Activated CD4-positive, alpha-beta memory T cell treated with anti-CD3 and anti-CD28 coated beads, Interleukin-2, amount 10 ng/mL, durations not matched to agents 7 days and 5 days (primary cell): ENCODE results near the gene HLA-F. TPM values are rescaled to one million over a fixed set of nuclear protein-coding genes. Genes with fewer than 3 reads are reported as not detected.
A peak's percentile ranks its signal among the peaks of the same experiment; 100 is the strongest.

Source experiments
- CTCF ChIA-PET: fragments of 350-600 bp; sonication (Branson Sonifier 250); formaldehyde crosslinking; loops from one replicate; lab custom pipeline; 2021; ENCODE audit warnings: antibody characterized with exemption, inconsistent platforms; lab: Charles Lee
- POLR2A ChIA-PET: fragments of 350-600 bp; sonication (Branson Sonifier 250); formaldehyde crosslinking; loops from one replicate; lab custom pipeline; 2021; ENCODE audit warnings: antibody characterized with exemption; lab: Charles Lee
- DNase-seq: peaks from one replicate; pipeline ENCODE4 v3.0.0-alpha.2; 2020
- H3K27ac Mint-ChIP-seq: one replicate; pipeline ENCODE4 v1.8.0; 2021; ENCODE audit warnings: mild to moderate bottlenecking, mixed read lengths
- H3K27me3 Mint-ChIP-seq: one replicate; pipeline ENCODE4 v1.8.0; 2021; ENCODE audit warnings: mixed read lengths
- H3K36me3 Mint-ChIP-seq: one replicate; pipeline ENCODE4 v1.8.0; 2021; ENCODE audit warnings: low read depth, mixed read lengths
- H3K4me1 Mint-ChIP-seq: one replicate; pipeline ENCODE4 v1.8.0; 2021; ENCODE audit warnings: mixed read lengths
- H3K4me3 Mint-ChIP-seq: one replicate; pipeline ENCODE4 v1.8.0; 2021; ENCODE audit warnings: mild to moderate bottlenecking, mixed read lengths
- H3K9me3 Mint-ChIP-seq: one replicate; pipeline ENCODE4 v1.8.0; 2021; ENCODE audit warnings: mixed read lengths
- total RNA-seq, 2 experiments: library from RNA; stranded (reverse); gene quantifications; one replicate each; pipeline ENCODE4 v1.2.3, GENCODE V29; 2021

The HLA-F gene
- total RNA-seq, 2 experiments from 2014 or later = 318 to 346 TPM

- POLR2A ChIA-PET = interaction anchor here (1.3 to 4.4 kb wide), 7 partner anchors 10 to 335 kb away, joined by 3 to 22 read pairs (median 4); partner anchors contain the start of gene POLR1H
- Mint-ChIP-seq H3K36me3 (peaks cover 53% of the 10 kb centered on the region), H3K9me3 (no peaks in the 10 kb centered on the region), H3K4me1 (peaks cover 49% of the 10 kb centered on the region), H3K27ac (no peak overlapping the region), H3K4me3 (peak overlapping the region; percentile 27), H3K27me3 (no peaks in the 10 kb centered on the region)
- CTCF ChIA-PET = interaction anchor here (0.7 to 3.1 kb wide), 6 partner anchors 11 to 108 kb away, joined by 3 to 20 read pairs (median 6); no protein-coding TSS in a partner anchor
- no peak for DNase-seq
These were observed 3.4 kb downstream of the HLA-F start for GRCh38 chr6:29726571-29727194.

- no peak for DNase-seq
- Mint-ChIP-seq H3K4me3 (no peak overlapping the region), H3K27ac (no peak overlapping the region), H3K9me3 (no peaks in the 10 kb centered on the region), H3K36me3 (peaks cover 53% of the 10 kb centered on the region), H3K4me1 (peaks cover 40% of the 10 kb centered on the region), H3K27me3 (no peaks in the 10 kb centered on the region)
- ChIA-PET POLR2A (interaction anchor here (1.6 to 4.4 kb wide), 5 partner anchors 9 to 78 kb away, joined by 4 to 22 read pairs (median 5); no protein-coding TSS in a partner anchor), CTCF (interaction anchor here (1.0 to 3.1 kb wide), 5 partner anchors 10 to 107 kb away, joined by 3 to 20 read pairs (median 8); no protein-coding TSS in a partner anchor)
These were observed 4.4 kb downstream of the HLA-F start for GRCh38 chr6:29727637-29728036.

- POLR2A ChIA-PET = interaction anchor here (0.6 to 4.4 kb wide), 4 partner anchors 19 to 78 kb away, joined by 3 to 22 read pairs (median 4); no protein-coding TSS in a partner anchor
- Mint-ChIP-seq H3K36me3 (peaks cover 53% of the 10 kb centered on the region), H3K27me3 (no peaks in the 10 kb centered on the region), H3K27ac (no peak overlapping the region), H3K4me3 (no peak overlapping the region), H3K4me1 (peaks cover 39% of the 10 kb centered on the region), H3K9me3 (no peaks in the 10 kb centered on the region)
- CTCF ChIA-PET = interaction anchor here (1.0 to 3.1 kb wide), 4 partner anchors 10 to 106 kb away, joined by 3 to 20 read pairs (median 10); no protein-coding TSS in a partner anchor
- DNase-seq = no peak
These were observed 5.1 kb downstream of the HLA-F start for GRCh38 chr6:29728173-29728874.

GRCh38 chr6:29728875-29729270, 5.6 kb downstream of the HLA-F start:
- CTCF ChIA-PET = no interaction called here
- peaks cover 39% of the 10 kb centered on the region for H3K4me1 Mint-ChIP-seq

GRCh38 chr6:29729774-29730328, 6.6 kb downstream of the HLA-F start:
- Mint-ChIP-seq H3K9me3 (no peaks in the 10 kb centered on the region), H3K36me3 (peaks cover 41% of the 10 kb centered on the region), H3K4me1 (peaks cover 38% of the 10 kb centered on the region), H3K27me3 (no peaks in the 10 kb centered on the region), H3K4me3 (no peak overlapping the region), H3K27ac (no peak overlapping the region)
- no peak for DNase-seq
- ChIA-PET CTCF (interaction anchor here (1.6 kb wide), 1 partner anchor 33 kb away, joined by 3 read pairs; no protein-coding TSS in a partner anchor), POLR2A (no interaction called here)

More at GRCh38 chr6:29728875-29729270, 5.6 kb downstream of the HLA-F start:
- no peak overlapping the region for H3K4me3 Mint-ChIP-seq
- H3K36me3 Mint-ChIP-seq = peaks cover 50% of the 10 kb centered on the region
- no peak for DNase-seq
- POLR2A ChIA-PET = interaction anchor here (4.4 kb wide), 1 partner anchor 20 kb away, joined by 22 read pairs; no protein-coding TSS in a partner anchor
- no peak overlapping the region for H3K27ac Mint-ChIP-seq
- H3K27me3 Mint-ChIP-seq = no peaks in the 10 kb centered on the region
- H3K9me3 Mint-ChIP-seq = no peaks in the 10 kb centered on the region

GRCh38 chr6:29730575-29731126, 7.4 kb downstream of the HLA-F start:
- Mint-ChIP-seq H3K27me3 (no peaks in the 10 kb centered on the region), H3K36me3 (peaks cover 33% of the 10 kb centered on the region), H3K27ac (no peak overlapping the region), H3K4me3 (no peak overlapping the region), H3K9me3 (no peaks in the 10 kb centered on the region), H3K4me1 (peaks cover 31% of the 10 kb centered on the region)
- DNase-seq = no peak
- CTCF ChIA-PET = interaction anchor here (1.6 to 8.8 kb wide), 3 partner anchors 21 to 34 kb away, joined by 3 to 94 read pairs (median 5); no protein-coding TSS in a partner anchor
- POLR2A ChIA-PET = no interaction called here

- Mint-ChIP-seq H3K36me3 (peaks cover 31% of the 10 kb centered on the region), H3K9me3 (no peaks in the 10 kb centered on the region), H3K4me3 (no peak overlapping the region), H3K4me1 (peaks cover 24% of the 10 kb centered on the region), H3K27ac (no peak overlapping the region), H3K27me3 (no peaks in the 10 kb centered on the region)
- no peak for DNase-seq
- POLR2A ChIA-PET = interaction anchor here (0.6 kb wide), 1 partner anchor 50 kb away, joined by 3 read pairs; no protein-coding TSS in a partner anchor
- CTCF ChIA-PET = interaction anchor here (2.0 to 8.8 kb wide), 2 partner anchors 20 to 22 kb away, joined by 5 to 94 read pairs; no protein-coding TSS in a partner anchor
These were observed 8.0 kb downstream of the HLA-F start for GRCh38 chr6:29731281-29731680.

- ChIA-PET POLR2A (interaction anchor here (1.1 to 1.5 kb wide), 2 partner anchors 19 to 34 kb away, joined by 3 to 5 read pairs; no protein-coding TSS in a partner anchor), CTCF (interaction anchor here (1.0 to 8.8 kb wide), 4 partner anchors 18 to 110 kb away, joined by 3 to 94 read pairs (median 12); no protein-coding TSS in a partner anchor)
- H3K27ac Mint-ChIP-seq = no peak overlapping the region
- no peak overlapping the region for H3K4me3 Mint-ChIP-seq
- DNase-seq = no peak
- H3K9me3 Mint-ChIP-seq = no peaks in the 10 kb centered on the region
- peaks cover 15% of the 10 kb centered on the region for H3K36me3 Mint-ChIP-seq
- H3K27me3 Mint-ChIP-seq = no peaks in the 10 kb centered on the region
- H3K4me1 Mint-ChIP-seq = peaks cover 9% of the 10 kb centered on the region
These were observed 9.8 kb downstream of the HLA-F start for GRCh38 chr6:29733057-29733456.

GRCh38 chr6:29734046-29735018, 11.1 kb downstream of the HLA-F start:
- H3K27ac Mint-ChIP-seq = no peak overlapping the region

GRCh38 chr6:29736563-29736962, 13.3 kb downstream of the HLA-F start:
- no peak overlapping the region for H3K4me3 Mint-ChIP-seq
- POLR2A ChIA-PET = interaction anchor here (1.5 to 4.2 kb wide), 2 partner anchors 10 to 12 kb away, joined by 4 to 18 read pairs; no protein-coding TSS in a partner anchor
- peaks cover 6% of the 10 kb centered on the region for H3K36me3 Mint-ChIP-seq
- H3K4me1 Mint-ChIP-seq = peaks cover 7% of the 10 kb centered on the region
- no peaks in the 10 kb centered on the region for H3K9me3 Mint-ChIP-seq
- no peak overlapping the region for H3K27ac Mint-ChIP-seq
- H3K27me3 Mint-ChIP-seq = no peaks in the 10 kb centered on the region
- CTCF ChIA-PET = interaction anchor here (0.7 to 8.8 kb wide), 8 partner anchors 11 to 99 kb away, joined by 3 to 94 read pairs (median 14); no protein-coding TSS in a partner anchor
- DNase-seq = no peak

More at GRCh38 chr6:29734046-29735018, 11.1 kb downstream of the HLA-F start:
- Mint-ChIP-seq H3K9me3 (no peaks in the 10 kb centered on the region), H3K36me3 (peaks cover 6% of the 10 kb centered on the region), H3K4me1 (peaks cover 7% of the 10 kb centered on the region), H3K27me3 (no peaks in the 10 kb centered on the region), H3K4me3 (no peak overlapping the region)
- ChIA-PET CTCF (interaction anchor here (0.5 to 8.8 kb wide), 6 partner anchors 17 to 109 kb away, joined by 3 to 94 read pairs (median 4); no protein-coding TSS in a partner anchor), POLR2A (interaction anchor here (1.5 kb wide), 1 partner anchor 35 kb away, joined by 3 read pairs; no protein-coding TSS in a partner anchor)
- DNase-seq = no peak
